A673 (cell line): Measurements from ENCODE around the gene NEK9. TPM values are rescaled to one million over a fixed set of nuclear protein-coding genes. Genes with fewer than 3 reads are reported as not detected.
"Not testable (repeated sequence)": the region's sequence is repeated elsewhere in the genome, so short reads cannot be mapped to it uniquely, and the experiment has no call there.

ENCODE experiments used
- BruUV-seq: library from RNA; stranded (reverse); fragments of 400-500 nt; replicated peaks from 2 replicates; lab custom pipeline; 2021; lab: Mats Ljungman, UMichigan
- CTCF ChIA-PET: fragments of 300-600 bp; sonication (Branson Sonifier 250); formaldehyde crosslinking; loops from one replicate; lab custom pipeline; 2022; ENCODE audit warnings: antibody characterized with exemption; lab: Charles Lee
- POLR2A ChIA-PET: fragments of 300-600 bp; sonication (Branson Sonifier 250); formaldehyde crosslinking; loops from one replicate; lab custom pipeline; 2022; ENCODE audit warnings: antibody characterized with exemption; ENCODE audit not compliant: low non-redundant PET; lab: Charles Lee
- DNase-seq: peaks from one replicate; pipeline ENCODE4 v3.0.0-alpha.2; 2015; ENCODE audit warnings: low spot score
- H3K27ac ChIP-seq: fragments of 200-600 bp; sonication (generic); 2 replicates; pipeline ENCODE4 v1.5.1; 2016; ENCODE audit warnings: mixed run types, low read depth, mild to moderate bottlenecking, mixed read lengths, antibody characterized with exemption, low read length; ENCODE audit not compliant: poor library complexity, severe bottlenecking
- H3K27me3 ChIP-seq: fragments of 200-600 bp; sonication (generic); replicated peaks from 2 replicates; pipeline ENCODE4 v1.6.1; 2017; ENCODE audit warnings: mixed run types, low read depth, mild to moderate bottlenecking, mixed read lengths, antibody characterized with exemption, low read length; ENCODE audit not compliant: insufficient read depth, poor library complexity
- H3K36me3 ChIP-seq: fragments of 200-600 bp; sonication (generic); 2 replicates; pipeline ENCODE4 v1.6.1; 2016; ENCODE audit warnings: mixed run types, mild to moderate bottlenecking, mixed read lengths, antibody characterized with exemption, low read length; ENCODE audit not compliant: insufficient read depth, poor library complexity, severe bottlenecking
- H3K4me1 ChIP-seq: fragments of 200-600 bp; sonication (generic); 2 replicates; pipeline ENCODE4 v1.6.1; 2017; ENCODE audit warnings: mixed run types, mild to moderate bottlenecking, mixed read lengths, antibody characterized with exemption, low read length; ENCODE audit not compliant: insufficient read depth, poor library complexity, severe bottlenecking
- H3K4me3 ChIP-seq: fragments of 200-600 bp; sonication (generic); 2 replicates; pipeline ENCODE4 v1.5.1; 2016; ENCODE audit warnings: low read depth, mixed run types, mild to moderate bottlenecking, mixed read lengths, low read length; ENCODE audit not compliant: poor library complexity, severe bottlenecking
- H3K9me3 ChIP-seq: fragments of 200-600 bp; sonication (generic); 2 replicates; pipeline ENCODE4 v1.6.1; 2016; ENCODE audit warnings: mixed run types, low read depth, mild to moderate bottlenecking, mixed read lengths, antibody characterized with exemption, low read length; ENCODE audit not compliant: poor library complexity, severe bottlenecking
- EZH2 ChIP-seq: fragments of 200-600 bp; sonication (generic); IDR thresholded peaks from 2 replicates; pipeline ENCODE4 v1.6.1; 2017; ENCODE audit warnings: borderline replicate concordance, low read depth, mild to moderate bottlenecking, mixed read lengths, antibody characterized with exemption, low read length; ENCODE audit not compliant: poor library complexity, severe bottlenecking
- intact Hi-C: fragments of 100-400 bp; cut with micrococcal nuclease; formaldehyde crosslinking; loops from one replicate; pipeline ENCODE4 v1.10.0; 2022; ENCODE audit not compliant: unreplicated experiment
- total RNA-seq: library from RNA; stranded (reverse); gene quantifications from 2 replicates; pipeline ENCODE4 v1.2.3, GENCODE V29; 2021
- TF ChIP-seq, protein P1 (sequence below): fragments of 300-800, 200-600 bp; sonication (generic); conservative IDR thresholded peaks from 2 replicates; pipeline ENCODE4 v1.5.1; 2017; ENCODE audit warnings: low read depth, mild to moderate bottlenecking, antibody characterized with exemption, low read length, moderate library complexity, mixed read lengths

The NEK9 gene
- total RNA-seq, 1 experiment from 2014 or later = 75.8 TPM

DNA sequence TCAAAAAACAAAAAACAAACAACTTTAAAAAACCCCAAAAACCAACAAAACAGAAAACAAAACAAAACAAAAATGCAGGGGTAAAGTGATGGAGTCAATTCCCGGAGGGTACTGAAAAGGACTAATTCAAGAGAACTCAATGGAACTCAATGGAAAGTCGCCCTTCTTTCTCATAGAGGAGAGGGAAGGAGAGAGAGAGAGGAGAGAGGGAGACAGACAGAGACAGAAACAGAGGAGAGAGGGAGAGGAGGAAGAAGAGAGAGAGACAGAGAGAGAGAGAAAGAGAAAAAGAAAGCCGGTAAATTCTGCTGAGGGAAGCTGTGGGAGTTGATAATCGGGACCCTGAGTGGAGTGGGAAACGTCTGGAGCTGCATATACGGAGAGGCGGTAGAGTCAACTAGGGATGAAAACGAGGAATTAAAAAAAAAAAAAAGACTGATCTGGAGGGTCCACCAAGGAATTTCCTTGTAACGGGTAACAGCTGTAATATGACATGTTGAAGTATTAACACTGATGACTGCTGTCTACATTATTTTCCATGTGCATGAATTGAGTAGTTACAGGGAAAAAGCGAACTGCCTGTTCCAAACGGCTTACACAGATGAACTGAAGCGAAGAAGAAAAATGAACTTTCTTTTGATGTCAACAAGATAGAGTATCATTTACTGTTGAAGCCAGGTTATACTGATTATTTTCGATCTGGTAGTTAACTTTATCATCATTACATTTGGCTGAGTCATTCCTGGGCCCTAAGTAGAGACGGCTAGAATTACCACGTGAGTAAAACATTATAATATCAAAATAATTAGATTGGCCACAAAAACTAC lies 58.3 kb downstream of the NEK9 start:
- POLR2A ChIA-PET = no interaction called here
- CTCF ChIA-PET = no interaction called here

DNA sequence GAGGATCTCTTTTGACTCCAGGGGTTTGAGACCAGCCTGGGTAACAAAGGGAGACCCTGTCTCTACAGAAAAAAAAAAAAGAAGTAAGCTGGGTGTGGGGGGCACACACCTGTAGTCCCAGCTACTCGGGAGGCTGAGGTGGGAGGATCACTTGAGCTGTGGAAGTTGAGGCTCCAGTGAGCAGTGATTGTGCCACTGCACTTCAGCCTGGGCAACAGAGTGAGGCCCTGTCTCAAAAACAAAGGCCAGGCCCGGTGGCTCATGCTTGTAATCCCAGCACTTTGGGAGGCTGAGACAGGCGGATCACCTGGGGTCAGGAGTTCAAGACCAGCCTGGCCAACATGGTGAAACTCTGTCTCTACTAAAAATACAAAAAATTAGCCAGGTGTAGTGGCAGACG lies 59.1 kb downstream of the NEK9 start:
- H3K4me3 ChIP-seq, BruUV-seq, H3K9me3 ChIP-seq, DNase-seq, H3K36me3 ChIP-seq, CTCF ChIA-PET, H3K27me3 ChIP-seq, POLR2A ChIA-PET: not testable (repeated sequence)
- Histone ChIP-seq H3K4me1 (peaks cover 20% of the 10 kb centered on the region), H3K27ac (peak overlapping the region; percentile 85)
- intact Hi-C loops = loop anchor here (5.0 kb wide), 1 partner anchor 115 kb away; no protein-coding TSS in a partner anchor

More for the DNA sequence above, 58.3 kb downstream of the NEK9 start:
- BruUV-seq = TSS peak; percentile 86
- Histone ChIP-seq H3K36me3 (no peaks in the 10 kb centered on the region), H3K27ac (peak overlapping the region; percentile 85), H3K9me3 (no peaks in the 10 kb centered on the region), H3K4me3 (peak overlapping the region; percentile 52), H3K4me1 (peaks cover 18% of the 10 kb centered on the region), H3K27me3 (no peaks in the 10 kb centered on the region)
- TF ChIP-seq, protein P1, sequence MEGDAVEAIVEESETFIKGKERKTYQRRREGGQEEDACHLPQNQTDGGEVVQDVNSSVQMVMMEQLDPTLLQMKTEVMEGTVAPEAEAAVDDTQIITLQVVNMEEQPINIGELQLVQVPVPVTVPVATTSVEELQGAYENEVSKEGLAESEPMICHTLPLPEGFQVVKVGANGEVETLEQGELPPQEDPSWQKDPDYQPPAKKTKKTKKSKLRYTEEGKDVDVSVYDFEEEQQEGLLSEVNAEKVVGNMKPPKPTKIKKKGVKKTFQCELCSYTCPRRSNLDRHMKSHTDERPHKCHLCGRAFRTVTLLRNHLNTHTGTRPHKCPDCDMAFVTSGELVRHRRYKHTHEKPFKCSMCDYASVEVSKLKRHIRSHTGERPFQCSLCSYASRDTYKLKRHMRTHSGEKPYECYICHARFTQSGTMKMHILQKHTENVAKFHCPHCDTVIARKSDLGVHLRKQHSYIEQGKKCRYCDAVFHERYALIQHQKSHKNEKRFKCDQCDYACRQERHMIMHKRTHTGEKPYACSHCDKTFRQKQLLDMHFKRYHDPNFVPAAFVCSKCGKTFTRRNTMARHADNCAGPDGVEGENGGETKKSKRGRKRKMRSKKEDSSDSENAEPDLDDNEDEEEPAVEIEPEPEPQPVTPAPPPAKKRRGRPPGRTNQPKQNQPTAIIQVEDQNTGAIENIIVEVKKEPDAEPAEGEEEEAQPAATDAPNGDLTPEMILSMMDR = no peak
- no peak for TF ChIP-seq EZH2
- peak; percentile 45 for DNase-seq
- intact Hi-C loops = loop anchor here (5.0 kb wide), 1 partner anchor 116 kb away; no protein-coding TSS in a partner anchor

DNA sequence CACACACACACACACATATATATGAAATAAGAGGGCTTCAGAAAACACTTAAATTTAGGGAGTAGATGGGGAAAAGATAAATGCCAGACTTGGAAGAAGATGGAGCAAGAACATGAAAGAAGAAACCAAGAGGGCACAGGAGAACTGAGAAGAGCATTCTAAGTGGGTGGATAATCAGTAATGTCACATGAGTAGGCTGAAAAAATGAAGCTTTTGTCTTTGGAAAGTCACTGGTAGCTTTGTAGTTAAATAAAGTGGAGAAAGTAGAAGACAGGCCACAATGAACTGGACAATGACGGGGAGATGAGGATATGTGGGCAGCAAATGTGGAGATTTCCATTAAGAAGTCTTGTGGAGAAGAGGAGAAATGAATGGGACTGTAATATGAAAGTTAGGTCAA lies 59.6 kb downstream of the NEK9 start:
- Histone ChIP-seq H3K4me3 (no peak overlapping the region), H3K27me3 (no peaks in the 10 kb centered on the region), H3K9me3 (no peaks in the 10 kb centered on the region), H3K4me1 (peaks cover 22% of the 10 kb centered on the region), H3K27ac (no peak overlapping the region), H3K36me3 (no peaks in the 10 kb centered on the region)
- intact Hi-C loops = loop anchor here (5.0 kb wide), 1 partner anchor 115 kb away; no protein-coding TSS in a partner anchor
- CTCF ChIA-PET = no interaction called here
- no peak for TF ChIP-seq EZH2
- TF ChIP-seq, protein P1 = no peak
- BruUV-seq = no TSS peak
- POLR2A ChIA-PET = no interaction called here
- no peak for DNase-seq
